HG02610 (cell line): ENCODE measurements around the gene TRIP11.
"Not testable (repeated sequence)": the region's sequence is repeated elsewhere in the genome, so short reads cannot be mapped to it uniquely, and the experiment has no call there.

Experiments used
- ATAC-seq: cut with Tn5 transposase; IDR thresholded peaks from one replicate; pipeline ENCODE4 v1.9.1; 2021; ENCODE audit warnings: mild to moderate bottlenecking, moderate library complexity; ENCODE audit not compliant: unreplicated experiment

The TRIP11 gene

DNA sequence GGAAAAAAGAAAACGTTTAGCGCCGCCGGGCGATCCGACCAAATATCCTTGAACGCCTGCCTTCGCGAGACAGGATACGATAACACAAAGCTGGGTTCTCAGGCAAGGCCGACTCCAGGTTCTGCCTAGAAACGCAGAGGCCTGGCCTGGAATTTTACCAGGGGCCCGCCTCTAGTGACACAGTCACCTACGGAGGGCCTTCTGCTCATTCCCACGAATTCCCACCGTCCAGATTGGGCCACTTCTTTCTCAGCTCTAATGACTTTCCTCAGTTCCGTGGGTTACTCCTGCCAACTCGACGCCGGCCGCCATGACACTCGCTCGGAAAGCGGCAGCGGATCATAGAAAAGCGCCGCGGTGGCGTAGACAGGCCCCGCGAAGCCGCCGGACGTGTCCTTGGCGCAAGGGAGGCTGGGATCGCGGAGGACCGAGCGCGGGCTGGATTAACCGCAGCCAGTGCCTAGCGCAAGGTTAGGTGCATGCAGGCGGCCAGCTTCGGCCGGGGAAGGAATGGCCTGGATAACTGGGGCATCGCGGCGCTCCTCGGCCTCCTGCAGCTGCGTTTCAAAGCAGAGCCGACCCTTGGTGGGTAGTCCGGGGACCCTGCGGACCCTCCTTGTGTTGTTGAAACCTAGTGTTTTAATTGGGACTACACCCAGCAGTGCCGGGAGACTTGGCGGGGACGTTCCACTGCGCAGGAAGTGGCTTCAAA, at the start of gene TRIP11:
TSS of gene TRIP11 (minus strand) at position 341 of the 712 bp plus-strand sequence. CDS start 374 bp downstream, outside the sequence.
- peak; percentile 96 for ATAC-seq

DNA sequence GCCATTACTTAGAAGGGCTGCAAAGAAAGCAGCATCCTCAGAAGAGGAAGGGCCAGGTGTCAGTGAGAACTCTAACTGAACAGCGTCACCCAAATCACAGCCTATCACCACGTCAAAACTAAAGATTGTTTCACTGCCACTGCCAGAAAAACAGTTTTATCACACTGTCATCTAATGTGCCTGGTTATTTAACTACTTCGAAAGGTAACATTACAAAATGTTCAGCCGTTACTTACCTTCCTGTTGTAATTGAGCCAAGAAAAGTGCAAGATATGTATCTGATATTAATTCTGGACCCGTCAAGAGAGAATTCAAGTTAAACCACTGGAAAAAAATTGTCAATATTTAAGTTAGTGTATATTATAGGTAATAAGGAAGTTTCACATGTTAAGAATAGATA, 48.6 kb upstream of the TRIP11 start:
- no peak for ATAC-seq

DNA sequence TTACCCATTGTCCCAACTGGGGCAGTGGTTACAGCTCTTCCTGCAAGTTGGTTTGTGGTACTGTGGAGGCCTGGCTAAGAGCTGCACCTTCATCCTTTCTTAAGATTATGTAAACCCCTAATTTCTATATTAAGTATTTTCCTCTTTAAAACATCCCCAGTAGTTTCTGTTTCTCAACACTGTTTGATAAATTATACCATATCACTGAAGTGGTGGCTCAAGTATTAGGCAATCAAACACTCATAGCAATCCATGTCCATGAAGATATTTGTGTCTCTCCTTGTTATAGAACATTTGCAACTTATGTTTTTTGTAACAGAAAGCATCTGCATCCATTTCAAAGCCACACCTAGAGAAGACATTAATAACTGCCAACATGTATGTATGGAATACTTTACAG, 34.7 kb upstream of the TRIP11 start:
- ATAC-seq: no peak

DNA sequence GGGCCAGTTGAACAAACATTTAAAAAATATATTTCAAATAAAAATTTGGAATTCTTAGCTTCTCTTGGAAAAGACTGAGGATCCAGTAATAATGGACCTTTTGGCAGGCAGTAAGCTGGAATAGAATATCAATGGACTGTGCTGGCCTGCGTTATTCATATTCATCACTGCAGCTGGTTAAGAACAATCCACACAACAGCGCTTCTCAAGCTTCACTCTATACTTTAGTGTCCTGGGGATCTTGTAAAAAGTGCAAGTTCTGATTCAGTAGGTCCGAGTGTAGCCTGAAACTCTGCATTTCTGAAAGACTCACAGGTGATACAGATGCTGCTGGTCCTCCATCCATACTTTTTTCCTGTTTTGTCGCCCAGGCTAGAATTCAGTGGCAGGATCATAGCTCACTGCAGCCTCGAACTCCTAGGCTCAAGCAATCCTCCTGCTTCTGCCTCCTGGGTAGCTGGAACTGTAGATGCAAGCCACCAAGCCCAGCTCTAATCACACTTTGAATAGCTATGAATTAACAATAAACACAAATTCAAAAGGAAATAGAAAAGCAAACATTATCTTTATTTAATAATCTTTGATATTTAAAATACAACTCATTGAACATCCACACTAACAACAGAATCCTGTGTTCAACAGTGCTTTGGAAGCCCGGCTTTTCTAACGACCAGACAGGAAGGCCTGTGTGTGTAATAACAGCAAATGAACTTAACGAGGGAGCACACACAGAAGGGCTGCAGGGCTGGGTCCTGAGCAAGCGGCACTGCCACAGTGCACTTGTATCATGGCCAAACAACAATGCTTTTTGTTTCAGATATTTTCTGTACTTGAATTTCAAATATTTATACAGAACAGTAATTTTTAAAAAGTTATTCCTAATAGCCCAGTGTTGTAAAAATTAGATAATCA, 18.4 kb upstream of the TRIP11 start:
- no peak for ATAC-seq

DNA sequence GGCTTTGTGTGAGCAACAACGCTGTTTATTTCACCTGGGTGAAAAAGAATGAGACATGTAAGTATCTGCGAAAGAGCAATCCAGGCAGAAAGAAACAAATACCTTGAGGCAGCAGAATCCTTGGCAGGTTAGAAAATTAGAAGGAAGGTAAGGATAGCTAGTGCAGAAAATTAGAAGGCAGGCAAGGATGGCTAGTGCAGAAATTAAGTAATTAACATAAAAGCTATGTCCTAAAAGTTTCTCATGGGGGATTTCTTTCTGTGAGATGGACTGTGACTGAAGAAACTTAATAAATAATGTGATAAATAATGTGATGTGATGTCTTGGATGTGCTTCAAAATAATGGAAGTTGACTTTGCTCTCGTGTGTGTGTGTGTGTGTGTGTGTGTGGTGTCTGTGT, 9.9 kb upstream of the TRIP11 start:
- ATAC-seq: no peak

DNA sequence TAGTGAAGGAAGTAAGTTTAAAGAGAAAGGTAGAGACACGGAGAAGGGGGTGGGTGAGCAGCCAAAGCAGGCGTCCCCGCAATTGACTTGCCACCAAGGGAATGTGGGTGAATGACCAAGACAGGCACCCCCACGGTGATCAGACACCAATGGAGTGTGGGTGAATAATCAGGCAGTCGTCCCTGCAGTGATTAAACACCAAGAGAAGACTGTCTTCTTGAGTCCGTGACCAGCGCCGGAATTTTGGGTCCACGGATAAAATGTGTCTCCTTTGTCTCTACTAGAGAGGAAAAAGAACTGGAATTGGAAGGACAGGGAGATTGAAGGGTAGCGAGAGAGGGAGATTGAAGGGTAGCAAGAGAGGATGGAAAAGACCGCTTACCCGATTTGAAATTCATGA, 9.4 kb upstream of the TRIP11 start:
- ATAC-seq: not testable (repeated sequence)

DNA sequence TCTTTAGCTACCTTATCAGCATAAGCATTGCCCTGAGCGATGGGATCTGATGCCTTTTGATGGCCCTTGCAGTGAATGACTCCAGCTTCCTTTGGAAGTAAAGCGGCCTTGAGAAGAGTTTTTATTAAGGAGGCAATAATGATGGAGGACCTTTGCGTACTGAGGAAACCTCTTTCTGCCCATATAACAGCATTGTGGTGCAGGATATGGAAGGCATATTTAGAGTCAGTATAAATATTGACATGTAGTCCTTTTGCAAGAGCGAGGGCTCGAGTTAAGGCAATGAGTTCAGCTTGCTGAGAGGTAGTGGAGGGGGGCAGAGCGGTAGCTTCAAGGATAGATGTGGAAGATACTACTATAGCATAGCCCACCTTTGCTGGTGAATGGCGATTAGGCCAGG, 6.0 kb upstream of the TRIP11 start:
- not testable (repeated sequence) for ATAC-seq

DNA sequence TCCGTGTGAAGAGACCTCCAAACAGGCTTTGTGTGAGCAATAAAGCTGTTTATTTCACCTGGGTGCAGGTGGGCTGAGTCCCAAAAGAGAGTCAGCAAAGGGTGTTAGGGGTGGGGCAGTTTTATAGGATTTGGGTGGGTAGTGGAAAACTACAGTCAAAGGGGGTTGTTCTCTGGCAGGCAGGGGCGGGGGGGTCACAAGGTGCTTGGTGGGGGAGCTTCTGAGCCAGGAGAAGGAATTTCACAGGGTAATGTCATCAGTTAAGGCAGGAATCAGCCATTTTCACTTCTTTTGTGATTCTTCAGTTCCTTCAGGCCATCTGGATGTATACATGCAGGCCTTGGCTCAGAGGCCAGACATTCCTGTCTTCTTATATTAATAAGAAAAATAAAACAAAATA, 1.9 kb upstream of the TRIP11 start:
- ATAC-seq: not testable (repeated sequence)

DNA sequence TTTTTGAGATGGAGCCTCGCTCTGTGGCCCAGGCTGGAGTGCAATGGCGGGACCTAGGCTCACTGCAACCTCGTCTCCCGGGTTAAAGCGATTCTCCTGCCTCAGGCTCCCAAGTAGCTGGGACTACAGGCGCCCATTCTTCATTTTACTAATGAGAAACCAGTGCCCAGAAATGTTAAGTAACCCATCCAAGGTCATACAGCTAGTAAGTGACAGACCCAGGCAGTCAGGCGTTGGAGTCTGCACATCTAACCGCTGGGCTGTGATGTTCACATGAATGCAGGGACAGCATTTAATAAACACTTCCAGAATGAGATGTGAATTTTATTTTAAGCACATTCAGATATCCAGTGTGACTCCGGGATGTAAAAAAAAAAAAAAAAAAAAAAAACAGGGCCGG, 1.3 kb upstream of the TRIP11 start:
- ATAC-seq: no peak

DNA sequence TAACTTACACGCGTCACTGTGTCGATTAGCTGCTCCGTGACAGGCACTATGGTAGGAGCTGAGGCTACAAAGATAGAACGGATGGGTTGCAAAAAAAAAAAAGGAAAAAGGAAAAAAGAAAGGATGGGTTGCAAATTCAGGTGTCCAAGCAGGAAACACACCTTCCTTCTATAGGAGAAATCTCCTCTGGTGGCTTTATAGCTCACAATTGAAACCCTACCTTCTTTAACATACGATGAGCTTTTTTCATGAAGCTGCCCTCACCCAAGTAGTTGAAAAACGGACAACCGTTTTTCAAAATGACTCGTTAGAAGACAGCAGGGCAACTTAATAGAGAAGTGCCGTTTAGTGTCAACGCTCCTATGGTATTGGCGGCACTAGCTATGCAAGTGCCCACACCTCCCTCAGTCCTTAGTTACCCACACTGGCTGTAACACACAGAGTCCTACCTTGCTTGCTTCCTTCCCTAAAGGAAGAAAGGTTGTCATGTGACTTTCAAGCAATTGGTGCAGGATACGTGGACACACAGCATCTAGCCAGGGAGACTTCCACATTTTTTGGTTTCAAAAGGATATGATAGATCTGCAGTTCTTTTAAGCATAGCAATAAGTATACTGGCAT, 682 bp upstream of the TRIP11 start:
- peak; percentile 25 for ATAC-seq

DNA sequence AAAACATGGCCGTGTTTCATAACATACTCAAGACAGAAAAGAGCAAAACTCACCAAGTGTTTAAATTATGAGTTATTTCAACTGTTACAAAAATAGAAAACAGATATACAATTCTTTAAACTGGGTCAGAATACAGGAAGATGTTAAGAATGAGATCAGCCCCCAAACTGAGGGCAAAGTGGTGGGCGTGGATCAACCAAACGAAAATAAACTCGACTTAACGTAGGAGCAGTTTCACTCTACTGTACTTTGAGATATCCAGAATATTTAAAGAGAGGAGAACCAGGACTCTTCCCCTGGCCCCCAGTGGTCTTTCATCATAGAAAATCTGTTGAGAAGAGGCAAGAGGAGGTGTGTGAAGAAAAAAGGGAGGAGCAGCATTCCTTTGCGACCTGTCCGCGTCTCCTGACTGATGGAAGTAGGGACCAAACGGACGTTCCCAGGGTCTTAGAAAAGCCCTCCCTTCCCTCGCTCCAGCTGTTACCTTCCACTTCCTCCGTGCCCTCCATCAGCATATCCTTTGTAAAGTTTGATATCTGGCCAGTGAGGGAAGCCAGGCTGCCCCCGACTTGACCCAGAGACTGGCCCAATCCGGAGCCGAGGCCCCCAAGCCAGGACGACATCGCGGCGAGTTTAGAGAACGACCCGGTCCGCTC, 668 bp downstream of the TRIP11 start:
- peak; percentile 4 for ATAC-seq

DNA sequence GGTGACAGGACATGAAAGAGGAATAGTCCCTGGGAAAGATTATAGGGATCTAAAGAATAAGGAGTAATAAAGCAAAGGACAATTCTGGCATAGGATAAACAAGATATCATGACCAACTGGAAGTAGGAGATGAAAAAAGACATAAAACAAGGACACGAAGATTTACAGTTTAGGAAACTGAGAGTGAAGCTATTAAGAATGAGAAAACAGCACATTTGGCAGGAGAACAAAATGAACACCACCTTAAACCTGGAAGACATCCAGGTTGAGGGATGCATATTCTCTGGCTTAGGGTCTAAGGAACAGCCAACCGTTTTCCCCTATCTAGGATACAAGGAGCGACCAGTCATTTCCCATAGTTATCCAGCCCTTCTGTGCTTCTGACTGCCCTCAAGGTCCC, 1.9 kb downstream of the TRIP11 start:
- no peak for ATAC-seq

DNA sequence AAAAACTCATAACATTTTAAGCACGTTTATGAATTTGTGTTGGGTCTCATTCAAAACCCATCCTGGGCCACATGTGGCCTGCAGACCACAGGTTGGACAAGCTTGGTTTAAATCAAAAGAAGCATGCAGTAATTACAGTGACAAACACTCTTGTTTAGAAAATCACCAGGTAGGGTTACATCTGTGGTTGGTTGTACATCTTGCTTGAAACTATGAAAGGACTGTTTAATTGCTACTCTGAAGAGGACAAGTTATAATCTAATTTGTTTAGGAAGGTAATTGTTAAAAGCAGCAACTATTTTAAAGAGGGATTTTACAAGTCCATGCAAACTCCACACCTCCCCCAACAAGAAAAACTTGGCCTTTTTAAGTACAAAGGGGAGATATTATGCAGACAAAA, 4.0 kb downstream of the TRIP11 start:
- ATAC-seq: no peak

DNA sequence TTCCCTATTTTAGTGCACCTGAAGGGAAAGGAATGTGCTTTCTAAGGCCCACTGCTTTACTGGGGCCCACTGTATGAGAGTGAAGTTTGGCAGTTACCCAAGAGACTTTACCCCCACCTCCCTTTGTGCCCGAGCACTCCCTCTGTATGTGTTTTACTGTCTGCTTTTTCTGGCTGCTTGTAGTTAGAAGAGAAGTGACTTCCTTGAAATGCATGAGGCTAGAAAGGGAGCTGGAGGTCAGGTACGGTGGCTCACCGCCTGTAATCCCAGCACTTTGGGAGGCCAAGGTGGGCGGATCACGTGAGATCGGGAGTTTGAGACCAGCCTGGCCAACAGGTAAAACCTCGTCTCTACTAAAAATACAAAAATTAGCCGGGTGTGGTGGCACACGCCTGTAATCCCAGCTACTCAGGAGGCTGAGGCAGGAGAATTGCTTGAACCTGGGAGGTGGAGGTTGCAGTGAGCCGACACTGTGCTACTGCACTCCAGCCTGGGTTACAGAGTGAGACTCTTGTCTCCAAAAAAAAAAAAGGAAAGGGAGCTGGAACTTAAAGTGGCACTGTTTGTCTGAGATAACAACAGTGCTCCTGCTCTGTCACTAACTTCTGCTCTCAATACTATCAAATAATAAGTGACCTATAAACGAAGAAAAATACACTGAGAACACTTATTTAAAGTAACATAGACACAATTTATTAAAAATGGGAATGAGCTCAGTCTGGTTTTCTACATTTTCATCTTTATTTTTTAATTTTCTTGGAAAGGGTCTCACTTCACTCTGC, 5.8 kb downstream of the TRIP11 start:
- ATAC-seq: no peak

DNA sequence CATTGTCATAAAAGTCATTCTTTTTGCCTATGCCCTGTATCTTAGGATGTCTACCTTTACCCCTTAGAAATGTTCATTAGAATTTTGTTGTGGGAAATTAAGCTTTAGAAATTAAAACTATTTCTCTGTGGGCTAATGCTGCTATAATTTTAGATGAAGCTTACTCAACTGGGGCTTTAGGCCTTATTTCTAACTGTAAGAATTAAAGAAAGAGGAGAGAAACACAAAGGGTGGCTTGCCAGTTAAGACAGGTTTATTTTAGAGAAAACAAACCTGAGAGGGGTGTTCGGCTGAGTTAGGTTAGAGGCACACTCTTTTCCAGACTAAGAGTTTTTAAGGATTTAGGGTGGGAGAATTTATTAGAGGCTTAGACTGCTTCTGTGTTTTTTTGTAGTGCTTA, 6.4 kb downstream of the TRIP11 start:
- ATAC-seq: no peak

DNA sequence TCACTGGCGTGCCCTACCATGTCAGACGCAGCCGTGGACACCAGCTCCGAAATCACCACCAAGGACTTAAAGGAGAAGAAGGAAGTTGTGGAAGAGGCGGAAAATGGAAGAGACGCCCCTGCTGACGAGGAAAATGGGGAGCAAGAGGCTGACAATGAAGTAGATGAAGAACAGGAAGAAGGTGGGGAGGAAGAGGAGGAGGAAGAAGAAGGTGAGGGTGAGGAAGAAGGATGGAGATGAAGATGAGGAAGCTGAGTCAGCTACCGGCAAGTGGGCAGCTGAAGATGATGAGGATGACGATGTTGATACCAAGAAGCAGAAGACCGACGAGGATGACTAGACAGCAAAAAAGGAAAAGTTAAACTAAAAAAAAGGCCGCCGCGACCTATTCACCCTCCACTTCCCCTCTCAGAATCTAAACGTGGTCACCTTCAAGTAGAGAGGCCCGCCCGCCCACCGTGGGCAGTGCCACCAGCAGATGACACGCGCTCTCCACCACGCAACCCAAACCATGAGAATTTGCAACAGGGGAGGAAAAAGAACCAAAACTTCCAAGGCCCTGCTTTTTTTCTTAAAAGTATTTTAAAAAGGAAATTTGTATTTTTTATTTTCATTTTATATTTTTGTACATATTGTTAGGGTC, 13.2 kb downstream of the TRIP11 start:
- ATAC-seq: no peak

DNA sequence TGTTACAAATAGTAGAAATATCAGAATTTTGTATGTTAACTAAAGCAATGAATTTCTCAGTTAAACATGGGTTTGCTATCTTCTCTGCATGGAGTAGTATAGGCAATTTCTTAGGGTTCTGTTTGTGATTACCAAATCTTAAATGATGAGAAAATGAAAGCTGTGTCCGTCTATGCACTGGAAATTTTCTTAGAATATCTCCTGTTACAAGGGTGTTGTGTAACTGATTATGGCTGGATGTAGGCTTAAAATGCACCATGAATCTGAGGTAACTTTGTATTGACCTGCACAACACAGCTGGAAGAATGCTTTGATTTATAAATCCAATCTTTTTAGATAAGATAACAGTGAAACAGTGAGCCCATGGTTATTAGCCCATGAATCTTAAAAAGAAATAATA, 17.8 kb downstream of the TRIP11 start:
- no peak for ATAC-seq

DNA sequence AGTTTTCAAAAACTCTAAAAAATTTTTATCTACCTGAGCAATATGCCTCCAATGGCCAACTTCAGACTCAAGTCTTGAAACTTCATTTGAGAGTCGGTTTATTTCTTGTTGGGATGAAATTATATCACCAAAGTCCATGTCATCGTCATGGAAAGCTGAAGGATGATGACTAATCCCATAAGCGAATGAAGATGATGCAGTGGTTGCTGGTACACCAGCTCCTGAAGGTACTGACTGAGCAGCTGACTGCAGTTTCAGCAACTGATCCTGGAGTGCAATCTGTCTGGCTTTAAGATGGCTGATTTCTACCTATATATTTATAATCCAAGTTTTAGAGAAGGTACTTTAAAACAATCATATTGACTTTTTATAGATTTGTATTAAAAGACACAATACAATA, 18.3 kb downstream of the TRIP11 start:
- no peak for ATAC-seq

DNA sequence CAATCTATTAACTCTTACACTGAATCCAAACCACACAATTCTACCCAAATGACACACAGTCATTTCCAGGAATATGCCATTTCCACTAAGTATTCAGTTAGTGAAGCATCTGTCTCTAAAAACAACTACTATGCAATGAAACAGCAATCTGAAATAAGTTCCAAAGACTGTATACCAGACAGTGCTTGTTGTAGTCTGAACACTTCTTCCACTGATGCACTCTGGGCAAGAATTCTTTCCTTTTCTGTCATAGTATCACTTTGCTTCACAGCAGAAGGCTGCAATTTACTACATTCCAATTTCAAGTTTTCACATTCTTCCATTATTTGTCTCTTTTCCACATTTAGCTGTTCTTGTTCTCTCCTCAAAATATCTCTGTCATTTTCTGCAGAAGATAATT, 25.8 kb downstream of the TRIP11 start:
- no peak for ATAC-seq
